Measurements from ENCODE around the gene CYB561D2.

CYB561D2 gene

DNA sequence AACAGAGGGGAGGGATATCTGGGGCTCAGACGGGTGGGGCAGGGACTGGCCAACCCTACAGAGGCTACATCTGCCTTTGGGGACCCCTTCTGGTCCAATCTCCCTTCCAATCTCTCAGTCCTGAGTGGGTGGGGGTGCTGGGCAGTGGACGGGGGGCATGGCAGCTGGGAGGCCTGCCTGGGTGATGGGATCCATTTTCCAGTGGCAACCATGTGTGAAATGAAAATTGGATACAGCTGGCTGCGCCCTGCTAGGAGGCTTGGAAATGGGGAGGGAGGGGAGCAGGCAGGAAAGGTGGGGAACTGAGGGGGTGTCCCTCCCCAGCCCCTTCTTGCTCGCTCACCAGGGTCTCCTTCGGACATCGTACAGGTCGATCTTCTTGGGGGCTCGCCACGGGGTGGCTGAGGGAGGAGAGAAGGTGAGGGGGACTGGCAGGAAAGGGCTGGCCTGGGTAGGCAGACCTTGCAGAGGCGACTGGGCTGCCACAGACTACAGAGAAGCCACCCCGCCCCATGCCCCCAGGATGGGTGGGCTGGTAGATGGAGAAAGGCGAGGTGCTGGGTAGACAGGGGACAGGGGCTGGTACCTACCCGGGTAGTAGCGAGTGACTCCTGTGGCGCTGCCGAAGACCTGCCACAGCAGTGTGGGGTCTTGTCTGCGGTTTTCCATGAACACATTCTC, 29.9 kb downstream of the CYB561D2 start:
- Histone ChIP-seq H3K9me3 (ENCODE audit: low read length) (no peaks in the 10 kb centered on the region), H3F3A (ENCODE audit: insufficient read depth, low read length) (no peaks in the 10 kb centered on the region), H3K4me1 (ENCODE audit: insufficient read depth, low read length, severe bottlenecking) (no peaks in the 10 kb centered on the region), H3K4me3 (ENCODE audit: low read depth, low read length, poor library complexity, severe bottlenecking) (no peak overlapping the region), H4K20me1 (ENCODE audit: insufficient read depth, low read length) (no peaks in the 10 kb centered on the region), H3K4me2 (ENCODE audit: low read length) (no peak overlapping the region), H3K27ac (ENCODE audit: low read depth, low read length, poor library complexity, severe bottlenecking) (no peak overlapping the region), H3K9ac (ENCODE audit: low read length) (no peak overlapping the region), H3K36me3 (ENCODE audit: insufficient read depth, low read length) (no peaks in the 10 kb centered on the region), H3K27me3 (ENCODE audit: insufficient read depth, low read length) (no peaks in the 10 kb centered on the region), H3K9me2 (ENCODE audit: low read depth, low read length) (no peaks in the 10 kb centered on the region), H2AFZ (ENCODE audit: low read length) (no peak overlapping the region), H3K79me2 (ENCODE audit: insufficient read depth, low read length) (no peaks in the 10 kb centered on the region)
- no peak for TF ChIP-seq EZH2 (IDR thresholded peaks at IDR 0.05; ENCODE audit: borderline replicate concordance, low read length)

DNA sequence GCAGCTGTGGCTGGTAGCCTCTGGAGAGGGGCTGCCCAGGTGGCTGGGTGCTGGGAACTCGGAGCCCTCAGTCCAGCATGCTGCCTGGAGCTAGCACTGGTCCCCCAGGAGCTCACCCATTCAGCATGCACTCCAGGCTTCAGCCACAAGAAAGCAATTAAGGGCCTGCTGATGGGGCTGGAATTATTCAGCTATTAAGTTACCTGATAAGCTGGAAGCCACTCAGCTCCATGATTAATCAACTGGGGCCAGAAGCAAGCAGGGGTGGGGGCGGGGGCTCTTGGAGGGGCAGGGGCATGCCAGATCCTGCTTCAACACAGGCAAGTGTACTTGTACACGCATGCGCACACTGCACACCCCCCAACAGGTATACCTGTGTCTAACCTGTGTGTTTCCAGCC, 30.7 kb downstream of the CYB561D2 start:
- H3K4me3 ChIP-seq (ENCODE audit: low read depth, low read length, poor library complexity, severe bottlenecking) = no peak overlapping the region
- no peak for TF ChIP-seq EZH2 (IDR thresholded peaks at IDR 0.05; ENCODE audit: borderline replicate concordance, low read length)
- TF ChIP-seq, protein P1, sequence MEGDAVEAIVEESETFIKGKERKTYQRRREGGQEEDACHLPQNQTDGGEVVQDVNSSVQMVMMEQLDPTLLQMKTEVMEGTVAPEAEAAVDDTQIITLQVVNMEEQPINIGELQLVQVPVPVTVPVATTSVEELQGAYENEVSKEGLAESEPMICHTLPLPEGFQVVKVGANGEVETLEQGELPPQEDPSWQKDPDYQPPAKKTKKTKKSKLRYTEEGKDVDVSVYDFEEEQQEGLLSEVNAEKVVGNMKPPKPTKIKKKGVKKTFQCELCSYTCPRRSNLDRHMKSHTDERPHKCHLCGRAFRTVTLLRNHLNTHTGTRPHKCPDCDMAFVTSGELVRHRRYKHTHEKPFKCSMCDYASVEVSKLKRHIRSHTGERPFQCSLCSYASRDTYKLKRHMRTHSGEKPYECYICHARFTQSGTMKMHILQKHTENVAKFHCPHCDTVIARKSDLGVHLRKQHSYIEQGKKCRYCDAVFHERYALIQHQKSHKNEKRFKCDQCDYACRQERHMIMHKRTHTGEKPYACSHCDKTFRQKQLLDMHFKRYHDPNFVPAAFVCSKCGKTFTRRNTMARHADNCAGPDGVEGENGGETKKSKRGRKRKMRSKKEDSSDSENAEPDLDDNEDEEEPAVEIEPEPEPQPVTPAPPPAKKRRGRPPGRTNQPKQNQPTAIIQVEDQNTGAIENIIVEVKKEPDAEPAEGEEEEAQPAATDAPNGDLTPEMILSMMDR (IDR thresholded peaks at IDR 0.05; ENCODE audit: low read length) = no peak
- no peaks in the 10 kb centered on the region for H3K79me2 ChIP-seq (ENCODE audit: insufficient read depth, low read length)
- no peaks in the 10 kb centered on the region for H3K9me2 ChIP-seq (ENCODE audit: low read depth, low read length)
- H3K36me3 ChIP-seq (ENCODE audit: insufficient read depth, low read length) = no peaks in the 10 kb centered on the region
- H3K9ac ChIP-seq (ENCODE audit: low read length) = no peak overlapping the region
- no peaks in the 10 kb centered on the region for H3F3A ChIP-seq (ENCODE audit: insufficient read depth, low read length)
- H3K4me1 ChIP-seq (ENCODE audit: insufficient read depth, low read length, severe bottlenecking) = no peaks in the 10 kb centered on the region
- H4K20me1 ChIP-seq (ENCODE audit: insufficient read depth, low read length) = no peaks in the 10 kb centered on the region
- no peak overlapping the region for H2AFZ ChIP-seq (ENCODE audit: low read length)
- no peak overlapping the region for H3K27ac ChIP-seq (ENCODE audit: low read depth, low read length, poor library complexity, severe bottlenecking)
- H3K4me2 ChIP-seq (ENCODE audit: low read length) = no peak overlapping the region
- H3K9me3 ChIP-seq (ENCODE audit: low read length) = no peaks in the 10 kb centered on the region
- H3K27me3 ChIP-seq (ENCODE audit: insufficient read depth, low read length) = no peaks in the 10 kb centered on the region

DNA sequence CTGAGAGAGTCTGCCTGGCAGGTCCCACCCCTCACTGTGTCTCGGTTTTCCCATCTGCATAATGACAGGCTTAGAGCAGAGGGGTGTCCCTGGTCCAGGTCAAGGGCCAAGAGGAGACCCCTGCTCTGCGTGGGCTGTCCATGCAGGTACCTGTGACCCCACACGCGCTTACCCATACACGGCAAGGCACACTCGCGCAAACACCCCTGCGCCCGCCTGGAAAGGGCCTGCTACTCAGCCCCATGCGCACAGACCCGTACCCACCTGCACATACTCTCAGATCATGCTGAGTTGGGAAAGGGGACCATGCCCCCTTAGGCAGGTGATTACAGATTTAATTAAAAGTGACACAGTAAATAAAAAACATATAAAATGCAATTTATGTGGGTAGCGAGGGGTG, 32.1 kb downstream of the CYB561D2 start:
- H3K9ac ChIP-seq (ENCODE audit: low read length) = no peak overlapping the region
- no peaks in the 10 kb centered on the region for H3K79me2 ChIP-seq (ENCODE audit: insufficient read depth, low read length)
- no peaks in the 10 kb centered on the region for H3K9me3 ChIP-seq (ENCODE audit: low read length)
- no peak overlapping the region for H3K27ac ChIP-seq (ENCODE audit: low read depth, low read length, poor library complexity, severe bottlenecking)
- no peaks in the 10 kb centered on the region for H3F3A ChIP-seq (ENCODE audit: insufficient read depth, low read length)
- H3K4me1 ChIP-seq (ENCODE audit: insufficient read depth, low read length, severe bottlenecking) = no peaks in the 10 kb centered on the region
- H3K27me3 ChIP-seq (ENCODE audit: insufficient read depth, low read length) = peaks cover 6% of the 10 kb centered on the region; the same call in 1 of the 2 replicates
- no peak overlapping the region for H3K4me2 ChIP-seq (ENCODE audit: low read length)
- TF ChIP-seq, protein P1 (IDR thresholded peaks at IDR 0.05; ENCODE audit: low read length) = no peak
- no peak for TF ChIP-seq EZH2 (IDR thresholded peaks at IDR 0.05; ENCODE audit: borderline replicate concordance, low read length)
- no peaks in the 10 kb centered on the region for H3K36me3 ChIP-seq (ENCODE audit: insufficient read depth, low read length)
- H4K20me1 ChIP-seq (ENCODE audit: insufficient read depth, low read length) = no peaks in the 10 kb centered on the region
- H3K4me3 ChIP-seq (ENCODE audit: low read depth, low read length, poor library complexity, severe bottlenecking) = no peak overlapping the region
- H2AFZ ChIP-seq (ENCODE audit: low read length) = no peak overlapping the region
- no peaks in the 10 kb centered on the region for H3K9me2 ChIP-seq (ENCODE audit: low read depth, low read length)

DNA sequence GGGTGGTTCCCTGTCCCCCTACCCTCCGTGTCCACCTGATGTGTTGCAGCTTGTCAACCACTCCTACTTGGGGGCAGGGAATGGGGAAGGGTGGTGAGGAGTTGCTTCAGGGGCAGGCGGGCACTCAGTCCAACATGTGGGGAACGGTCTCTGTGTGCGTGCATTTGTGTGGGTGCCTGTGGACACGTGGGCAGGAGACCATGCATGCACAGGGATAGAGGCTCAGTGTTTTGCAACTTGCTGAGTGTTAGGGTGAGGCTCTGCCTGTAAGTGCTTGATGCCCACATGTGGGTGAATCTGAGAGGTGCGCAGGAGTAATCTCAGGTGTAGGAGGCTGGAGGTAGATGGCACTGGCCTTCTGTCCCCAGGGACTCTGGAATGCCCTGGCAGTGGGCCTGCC, 33.1 kb downstream of the CYB561D2 start:
- H3K27ac ChIP-seq (ENCODE audit: low read depth, low read length, poor library complexity, severe bottlenecking) = no peak overlapping the region
- no peaks in the 10 kb centered on the region for H3K36me3 ChIP-seq (ENCODE audit: insufficient read depth, low read length)
- H3F3A ChIP-seq (ENCODE audit: insufficient read depth, low read length) = no peaks in the 10 kb centered on the region
- H3K9me2 ChIP-seq (ENCODE audit: low read depth, low read length) = no peaks in the 10 kb centered on the region
- H2AFZ ChIP-seq (ENCODE audit: low read length) = no peak overlapping the region
- peaks cover 6% of the 10 kb centered on the region; the same call in 1 of the 2 replicates for H3K27me3 ChIP-seq (ENCODE audit: insufficient read depth, low read length)
- H4K20me1 ChIP-seq (ENCODE audit: insufficient read depth, low read length) = no peaks in the 10 kb centered on the region
- H3K4me3 ChIP-seq (ENCODE audit: low read depth, low read length, poor library complexity, severe bottlenecking) = no peak overlapping the region
- no peaks in the 10 kb centered on the region for H3K9me3 ChIP-seq (ENCODE audit: low read length)
- H3K4me2 ChIP-seq (ENCODE audit: low read length) = no peak overlapping the region
- no peak for TF ChIP-seq EZH2 (IDR thresholded peaks at IDR 0.05; ENCODE audit: borderline replicate concordance, low read length)
- TF ChIP-seq, protein P1 (IDR thresholded peaks at IDR 0.05; ENCODE audit: low read length) = no peak
- H3K4me1 ChIP-seq (ENCODE audit: insufficient read depth, low read length, severe bottlenecking) = no peaks in the 10 kb centered on the region
- H3K79me2 ChIP-seq (ENCODE audit: insufficient read depth, low read length) = no peaks in the 10 kb centered on the region
- no peak overlapping the region for H3K9ac ChIP-seq (ENCODE audit: low read length)
